ENCODE results near the gene NLK.
"Not testable (repeated sequence)": the region's sequence is repeated elsewhere in the genome, so short reads cannot be mapped to it uniquely, and the experiment has no call there.

NLK gene

DNA sequence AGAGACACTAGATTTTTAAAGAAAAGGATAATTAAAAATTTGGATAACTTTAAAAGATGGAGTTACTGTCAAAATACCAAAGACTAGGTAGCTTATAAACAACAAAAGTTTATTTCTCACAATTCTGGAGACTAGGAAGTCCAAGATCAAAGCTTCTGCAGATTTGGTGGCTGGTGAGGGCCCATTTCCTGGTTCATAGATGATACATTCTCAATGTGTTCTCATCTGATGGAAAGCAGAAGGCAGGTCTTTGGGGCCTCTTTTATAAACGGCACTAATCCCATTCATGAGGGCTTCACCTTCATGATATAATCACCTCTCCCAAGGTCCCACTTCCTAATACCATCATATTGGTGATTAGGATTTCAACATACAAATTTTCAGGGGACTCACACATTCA lies 33.7 kb downstream of the NLK start:
- DNase-seq, result peak; percentile 11

DNA sequence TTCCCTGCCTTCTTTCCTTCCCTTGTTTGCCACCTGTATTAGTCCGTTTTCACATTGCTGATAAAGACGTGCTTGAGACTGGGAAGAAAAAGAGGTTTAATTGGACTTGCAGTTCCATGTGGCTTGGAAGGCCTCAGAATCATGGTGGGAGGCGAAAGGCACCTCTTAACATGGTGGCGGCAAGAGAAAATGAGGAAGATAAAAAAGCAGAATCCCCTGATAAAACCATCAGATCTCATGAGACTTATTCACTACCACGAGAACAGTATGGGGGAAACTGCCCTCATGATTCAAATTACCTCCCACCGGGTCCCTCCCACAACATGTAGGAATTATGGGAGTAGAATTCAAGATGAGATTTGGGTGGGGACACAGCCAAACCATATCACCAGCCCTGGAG lies 34.7 kb downstream of the NLK start:
- DNase-seq, result not testable (repeated sequence)

DNA sequence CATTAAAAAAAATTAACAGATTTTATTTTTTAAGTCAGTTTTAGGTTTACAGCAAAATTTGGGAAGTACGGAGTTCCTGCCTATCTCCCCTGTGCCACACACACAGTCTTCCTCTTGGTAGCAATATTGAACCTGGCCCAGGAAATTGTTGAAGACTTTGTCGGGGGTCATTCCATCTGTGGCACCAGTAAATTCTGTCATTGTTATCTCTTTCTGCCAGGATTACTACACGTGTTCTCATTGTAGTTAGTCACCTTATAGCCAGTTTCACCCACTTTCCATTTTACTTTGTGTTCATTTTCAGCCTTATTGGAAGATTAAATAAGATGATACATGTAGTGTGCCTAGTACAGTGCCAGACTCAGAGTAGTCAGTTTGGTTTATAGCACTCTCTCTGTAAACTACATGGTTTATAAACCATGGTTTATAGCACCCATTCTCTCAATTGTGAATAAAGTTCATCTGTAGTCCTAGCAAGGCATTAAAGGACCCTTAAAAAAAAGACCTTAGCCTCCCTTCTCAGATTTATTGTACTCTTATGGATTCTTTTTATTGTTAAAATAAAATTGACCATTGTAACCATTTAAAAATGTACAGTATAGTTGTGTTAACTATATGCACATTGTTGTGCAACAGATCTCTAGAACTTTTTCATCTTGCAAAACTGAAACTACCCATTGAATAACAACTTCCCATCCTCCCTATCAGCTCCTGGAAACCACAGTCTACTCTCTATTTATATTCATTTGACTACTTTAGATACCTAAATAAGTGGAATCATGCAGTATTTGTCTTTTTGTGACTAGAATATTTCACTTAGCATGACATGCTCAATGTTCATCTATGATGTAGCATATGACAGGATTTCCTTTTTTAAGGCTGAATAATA lies 36.1 kb downstream of the NLK start:
- DNase-seq, result no peak

DNA sequence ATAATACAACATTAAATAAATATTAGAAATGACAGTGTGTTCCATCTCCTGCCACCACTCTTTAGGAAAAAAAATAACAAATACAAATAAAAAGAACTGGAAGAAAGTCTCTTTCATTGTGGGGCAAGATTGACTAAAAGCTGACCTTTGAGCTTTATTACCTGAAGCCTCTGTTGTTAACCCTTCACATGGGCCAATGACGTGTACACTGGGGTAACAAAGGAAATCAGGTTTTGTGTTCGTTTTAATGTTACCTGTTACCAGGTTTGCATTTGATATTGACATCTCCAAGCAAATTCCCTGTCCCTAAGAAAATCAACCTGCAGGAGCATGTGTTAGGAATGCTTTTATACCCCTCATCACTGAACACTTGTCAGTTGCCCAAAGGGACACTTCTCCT lies 39.0 kb downstream of the NLK start:
- no peak for DNase-seq

DNA sequence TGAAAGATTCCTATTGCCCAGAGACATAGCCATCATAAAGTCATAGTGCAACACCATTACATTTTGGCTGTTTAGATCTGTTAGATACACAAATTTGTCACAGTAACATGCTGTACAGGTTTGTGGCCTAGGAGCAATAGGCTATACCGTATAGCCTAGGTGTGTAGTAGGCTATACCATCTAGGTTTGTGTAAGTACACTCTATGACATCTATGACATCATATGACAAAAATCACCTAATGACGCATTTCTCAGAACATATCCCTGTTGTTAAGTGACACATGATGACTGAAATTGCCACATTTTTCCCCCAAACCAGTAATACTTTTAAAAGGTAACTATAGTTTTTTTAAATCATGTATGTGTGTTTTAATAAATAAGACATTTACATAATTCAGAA lies 43.3 kb downstream of the NLK start:
- no peak for DNase-seq

DNA sequence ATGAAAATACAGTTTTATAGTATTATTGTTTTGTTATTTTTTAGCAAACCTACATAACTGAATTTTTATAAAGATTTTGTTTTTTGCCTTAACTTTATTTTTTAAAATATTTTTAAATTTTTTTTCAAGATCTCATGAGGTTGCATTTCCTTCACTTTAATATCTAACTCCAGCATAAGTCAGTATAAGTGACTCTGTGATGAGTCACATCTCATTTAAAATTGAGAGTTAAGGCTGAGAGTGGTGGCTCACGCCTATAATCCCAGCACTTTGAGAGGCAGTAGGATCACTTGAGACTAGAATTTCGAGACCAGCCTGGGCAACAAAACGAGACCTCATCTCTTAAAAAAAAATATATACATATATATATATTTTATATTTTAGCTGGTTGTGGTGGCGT lies 44.0 kb downstream of the NLK start:
- no peak for DNase-seq

DNA sequence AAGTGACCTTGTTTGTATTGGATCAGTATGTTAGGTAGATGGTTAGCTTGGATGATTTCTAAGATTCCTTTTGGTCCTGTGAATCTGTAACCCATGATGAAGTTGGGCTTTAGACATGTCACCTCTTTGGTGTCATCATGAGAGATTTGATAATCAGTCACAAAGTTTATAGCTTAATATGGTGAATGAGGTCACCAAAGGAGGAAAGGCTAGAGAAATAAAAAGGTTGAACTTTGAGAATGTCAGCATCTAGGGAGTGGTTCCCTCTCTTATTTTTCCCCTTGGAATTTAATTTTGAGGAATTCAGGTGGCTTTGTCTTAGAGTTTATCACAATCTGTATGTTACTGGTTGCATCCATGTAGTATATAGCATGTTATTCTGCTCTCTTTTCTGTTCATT lies 45.3 kb downstream of the NLK start:
- DNase-seq, result no peak

DNA sequence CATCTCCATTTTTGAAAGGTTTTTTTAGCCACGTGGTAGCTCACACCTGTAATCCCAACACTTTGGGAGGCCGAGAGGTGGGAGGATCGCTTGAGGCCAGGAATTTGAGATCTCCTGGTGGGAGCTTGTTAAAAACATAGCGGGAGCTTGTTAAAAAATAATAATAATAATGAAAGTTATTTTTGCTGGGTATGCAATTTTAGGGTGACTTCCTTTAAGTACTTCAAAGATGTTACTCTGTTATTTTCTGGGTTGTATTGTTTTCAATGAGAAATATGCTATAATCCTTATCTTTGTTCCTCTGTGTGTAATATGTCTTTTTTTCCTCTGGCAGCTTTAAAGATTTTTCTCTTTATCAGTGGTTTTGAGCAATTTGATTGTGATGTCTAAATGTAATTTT lies 48.1 kb downstream of the NLK start:
- no peak for DNase-seq

DNA sequence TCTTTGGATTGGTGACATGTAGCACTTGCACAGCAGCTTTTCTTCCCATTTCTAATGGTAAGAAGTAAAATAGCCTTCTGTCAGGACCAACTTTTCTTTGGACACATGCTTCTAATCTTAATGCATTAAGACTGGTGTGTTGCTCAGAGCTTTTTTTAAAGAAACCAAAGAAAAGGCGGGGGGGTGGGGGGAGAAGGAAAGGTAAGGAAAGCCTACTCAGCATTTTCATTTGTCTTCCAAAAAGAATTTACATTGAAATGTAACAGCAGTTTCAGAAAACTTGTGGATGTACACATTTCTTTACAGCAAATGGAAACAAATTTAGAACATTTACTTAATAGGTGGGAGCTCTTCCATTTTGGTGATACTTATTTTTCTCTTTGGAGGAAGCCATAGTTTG lies 49.6 kb downstream of the NLK start:
- no peak for DNase-seq

DNA sequence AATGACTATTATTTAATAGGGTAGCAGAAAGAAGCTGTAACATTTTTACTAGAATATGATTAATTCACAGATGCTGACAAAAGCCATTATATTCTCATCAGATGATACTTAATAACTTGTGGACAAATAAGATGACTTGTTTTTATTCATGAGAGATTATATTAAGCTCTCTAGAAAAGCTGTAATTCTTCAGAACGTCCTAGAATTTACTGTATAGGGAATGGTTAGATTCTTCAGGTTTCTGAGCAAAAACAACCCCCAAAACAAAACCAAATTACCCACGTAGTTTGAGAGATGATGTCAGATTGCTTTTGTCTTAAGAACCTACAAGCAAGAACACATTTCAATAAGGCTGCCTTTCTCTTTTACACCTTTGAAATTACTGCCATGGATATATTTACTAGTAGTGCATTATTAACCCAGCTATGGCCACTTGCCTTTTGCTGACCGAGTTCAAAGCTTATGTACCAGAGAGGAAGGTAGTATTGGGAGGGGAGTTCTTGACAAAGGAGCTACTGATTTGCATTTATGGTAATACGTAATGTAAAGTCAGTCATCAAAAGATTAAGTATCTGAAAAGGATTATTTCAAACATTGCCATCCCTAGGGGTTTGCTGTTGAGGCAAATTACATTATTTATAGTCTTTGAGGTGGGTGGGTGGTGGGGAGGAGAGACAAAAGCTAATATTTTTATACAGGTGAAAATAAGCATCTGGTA lies 51.7 kb downstream of the NLK start:
- DNase-seq, result no peak

DNA sequence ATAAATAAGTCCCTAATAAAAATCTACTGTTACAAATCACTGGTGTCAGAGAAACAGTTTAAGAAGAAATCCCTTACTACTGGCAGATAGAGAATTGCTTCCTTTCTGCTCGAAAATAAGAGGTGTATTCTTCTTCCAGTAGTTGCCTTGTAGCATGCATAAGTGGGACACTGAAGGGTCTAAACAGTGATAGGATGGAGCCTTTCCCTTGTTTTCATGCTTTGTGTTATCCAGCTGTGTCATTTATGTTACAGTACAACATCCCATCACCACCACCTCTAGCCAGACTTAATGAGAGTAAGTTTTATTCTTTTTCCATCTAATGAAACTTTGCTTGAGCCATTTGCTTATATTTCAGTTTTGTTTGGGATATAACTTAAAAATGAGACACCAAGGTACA lies 54.3 kb downstream of the NLK start:
- DNase-seq, result no peak

DNA sequence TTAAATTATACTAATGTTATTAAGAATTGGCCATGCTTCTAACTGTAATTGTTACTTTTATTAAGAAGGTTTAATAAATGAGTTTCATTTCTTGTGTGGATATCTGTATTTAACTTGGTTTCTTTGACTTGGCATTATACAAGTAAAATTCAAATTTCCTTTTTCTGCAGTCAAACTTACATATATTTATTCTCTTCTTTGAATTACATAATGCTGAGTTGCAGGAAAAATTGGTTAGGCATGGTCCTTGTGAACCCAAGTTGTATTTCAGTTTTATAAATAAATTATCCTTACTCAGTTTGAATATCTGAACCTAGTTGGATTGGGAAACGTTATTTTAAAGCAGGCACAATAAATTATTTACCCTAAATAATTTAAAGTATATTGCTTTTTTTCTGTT lies 54.8 kb downstream of the NLK start:
- no peak for DNase-seq

DNA sequence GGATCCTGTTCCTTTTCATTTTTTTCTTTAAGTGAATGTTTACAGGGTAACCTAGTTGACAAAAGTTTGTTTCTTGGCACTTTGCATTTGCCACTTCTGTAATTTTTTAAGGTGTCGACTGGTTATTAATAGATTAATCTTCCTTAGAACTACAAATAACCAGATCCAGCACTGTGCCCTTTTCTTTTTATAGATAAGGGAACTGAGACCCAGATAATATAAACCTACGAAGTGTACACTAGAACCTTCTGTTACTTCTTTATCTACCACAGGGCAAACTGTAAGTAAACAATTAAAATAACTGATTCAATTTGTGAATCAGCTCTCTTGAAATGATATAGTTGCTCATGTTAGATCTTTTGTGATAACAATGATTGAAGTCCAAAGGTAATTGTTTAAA lies 55.4 kb downstream of the NLK start:
- DNase-seq, result no peak

DNA sequence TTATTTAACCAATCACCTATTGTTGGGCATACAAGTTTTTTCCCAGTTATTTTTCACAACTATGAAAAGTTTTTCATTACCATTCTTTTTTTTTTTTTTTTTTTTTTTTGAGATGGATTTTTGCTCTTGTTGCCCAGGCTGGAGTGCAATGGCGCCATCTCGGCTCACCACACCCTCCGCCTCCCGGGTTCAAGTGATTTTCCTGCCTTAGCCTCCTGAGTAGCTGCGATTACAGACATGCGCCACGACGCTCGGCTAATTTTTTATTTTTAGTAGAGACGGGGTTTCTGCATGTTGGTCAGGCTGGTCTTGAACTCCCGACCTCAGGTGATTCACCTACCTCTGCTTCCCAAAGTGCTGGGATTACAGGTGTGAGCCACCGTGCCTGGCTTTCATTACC lies 56.1 kb downstream of the NLK start:
- not testable (repeated sequence) for DNase-seq

DNA sequence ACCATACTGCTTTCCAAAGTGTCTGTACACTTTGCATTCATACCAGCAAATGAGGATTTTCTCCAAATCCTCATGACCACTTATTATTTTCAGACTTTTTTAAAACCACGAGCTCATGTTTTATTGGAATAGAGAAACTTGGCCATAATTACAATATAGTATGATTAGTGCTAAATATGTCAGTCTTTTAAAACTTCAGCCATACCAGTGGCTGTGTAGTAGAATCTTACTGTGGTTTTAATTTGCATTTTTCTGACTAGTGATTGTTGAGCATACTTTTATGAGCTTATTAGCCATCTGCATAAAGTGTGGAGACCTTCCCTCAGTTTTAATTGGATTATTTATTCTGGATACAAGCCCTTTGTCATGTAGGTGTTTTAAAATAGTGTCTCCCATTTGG lies 57.8 kb downstream of the NLK start:
- DNase-seq, result no peak

DNA sequence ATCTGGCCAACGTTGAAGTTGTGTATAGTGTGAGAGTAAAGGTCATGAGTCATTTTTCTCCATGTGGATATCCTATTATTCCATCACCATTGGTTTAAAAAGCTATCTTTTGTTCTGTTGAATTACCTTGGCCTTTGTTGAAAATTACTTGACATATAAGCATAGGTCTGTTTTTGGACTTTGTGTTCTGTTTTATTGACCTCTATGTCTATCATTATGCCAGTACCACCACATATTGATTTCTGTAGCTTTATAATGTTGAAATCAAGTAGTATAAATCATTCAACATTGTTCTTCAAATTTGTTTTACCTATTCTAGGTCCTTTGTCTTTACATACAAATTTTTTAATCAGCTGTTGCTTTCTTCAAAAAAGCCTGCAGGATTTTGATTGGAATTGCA lies 58.5 kb downstream of the NLK start:
- no peak for DNase-seq

DNA sequence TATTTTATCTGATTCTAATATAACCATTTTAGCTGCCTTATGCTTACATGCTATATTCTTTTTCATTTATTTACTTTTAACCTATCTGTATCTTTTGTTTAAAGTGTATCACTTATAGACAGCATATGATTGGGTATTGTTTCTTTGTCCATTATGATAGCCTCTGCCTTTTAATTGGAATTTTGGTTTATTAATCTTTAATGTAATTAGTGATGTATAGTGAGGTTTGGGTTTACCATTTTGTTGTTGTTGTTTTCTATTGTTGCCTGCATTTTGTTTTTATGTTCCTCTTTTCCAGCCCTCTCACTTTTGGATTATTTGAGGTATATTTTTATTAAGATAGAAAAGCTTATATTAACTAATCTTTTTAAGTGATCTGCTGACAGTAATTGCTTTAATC lies 59.4 kb downstream of the NLK start:
- no peak for DNase-seq

DNA sequence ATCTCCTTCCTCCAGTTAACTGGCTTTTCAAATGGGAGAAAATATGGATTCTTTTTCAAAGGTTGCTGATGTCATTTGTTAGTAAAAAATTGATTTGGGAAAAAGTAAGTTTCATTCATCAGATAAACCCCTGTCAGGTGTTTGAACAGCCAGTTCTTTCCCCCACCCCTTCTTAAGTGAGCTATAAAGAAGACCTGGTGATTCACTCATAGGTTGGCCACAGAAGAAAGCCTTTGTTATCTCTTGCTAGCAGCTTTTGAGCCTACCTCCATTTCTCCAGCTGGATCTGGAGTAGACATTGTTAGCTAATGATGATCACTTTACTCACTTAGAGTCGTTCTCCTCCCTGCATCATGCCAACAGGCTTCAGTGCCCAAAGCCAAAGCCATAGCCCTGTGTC lies 63.0 kb downstream of the NLK start:
- no peak for DNase-seq

DNA sequence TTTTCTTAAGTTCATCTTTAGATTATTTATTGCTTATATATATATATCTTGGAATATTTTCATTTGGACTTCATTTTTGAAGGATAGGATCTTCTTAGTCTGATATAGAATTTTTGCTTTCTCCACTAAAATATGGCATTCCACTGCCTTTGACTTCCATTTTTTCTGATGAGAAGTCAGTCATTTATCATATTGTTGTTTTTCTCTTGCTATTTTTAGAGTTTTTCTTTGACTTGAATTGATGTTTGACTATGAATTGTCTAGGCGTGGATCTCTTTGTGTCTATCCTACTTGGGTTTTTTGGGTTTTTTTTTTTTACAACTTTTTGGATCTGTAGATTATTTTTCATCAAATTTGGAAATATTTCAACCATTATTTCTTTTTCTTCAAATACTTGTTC lies 67.7 kb downstream of the NLK start:
- no peak for DNase-seq

DNA sequence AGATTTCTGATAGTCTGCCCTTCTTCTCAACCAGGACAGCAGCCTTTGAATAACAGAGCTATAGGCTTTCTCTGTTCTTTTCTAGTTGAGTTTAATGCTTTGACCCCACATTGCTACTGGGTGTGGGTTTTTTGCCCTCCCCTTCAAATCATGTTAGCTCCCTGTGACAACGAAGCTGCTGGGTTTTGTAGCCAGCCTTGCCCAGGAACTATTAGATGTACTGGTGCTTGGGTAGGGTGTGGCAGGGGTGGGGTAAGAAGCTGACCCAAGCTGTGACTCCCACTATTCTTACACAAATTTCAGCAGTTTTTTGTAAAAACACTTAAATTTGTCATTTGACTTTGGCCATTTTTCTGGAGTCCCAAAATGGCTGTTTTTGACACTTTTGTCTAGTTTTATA lies 69.7 kb downstream of the NLK start:
- no peak for DNase-seq

DNA sequence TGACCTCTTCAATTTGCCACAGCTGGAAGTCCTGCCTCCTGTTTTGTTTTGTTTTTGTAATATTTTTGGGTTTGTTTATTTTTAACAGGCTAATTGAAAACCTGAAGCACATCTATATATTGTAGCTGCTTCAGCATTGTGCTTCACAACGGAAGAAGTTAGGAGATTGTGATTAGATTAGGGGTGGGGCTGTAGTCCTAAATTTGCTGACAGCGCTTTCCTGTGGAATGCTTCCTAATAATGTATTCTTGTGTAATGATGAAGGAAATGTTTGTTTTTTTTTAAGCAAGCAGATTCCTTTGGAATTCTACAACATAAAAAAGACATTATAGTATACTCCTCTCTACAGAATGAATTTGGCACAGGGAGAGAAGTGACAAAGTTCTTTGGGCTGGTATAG lies 70.1 kb downstream of the NLK start:
- DNase-seq, result no peak

DNA sequence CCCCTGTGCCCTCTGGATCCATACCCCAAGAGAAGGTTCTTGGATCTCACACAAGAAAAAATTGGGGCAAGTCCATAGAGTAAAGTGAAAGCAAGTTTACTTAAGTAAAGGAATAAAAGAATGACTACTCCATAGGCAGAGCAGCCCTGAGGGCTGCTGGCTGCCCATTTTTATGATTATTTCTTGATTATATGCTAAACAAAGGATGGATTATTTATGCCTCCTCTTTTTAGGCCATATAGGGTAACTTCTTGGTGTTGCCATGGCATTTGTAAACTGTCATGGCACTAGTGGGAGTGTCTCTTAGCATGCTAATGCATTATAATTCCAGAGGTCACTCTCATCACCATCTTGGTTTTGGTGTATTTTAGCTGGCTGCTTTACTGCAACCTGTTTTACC lies 70.8 kb downstream of the NLK start:
- no peak for DNase-seq

DNA sequence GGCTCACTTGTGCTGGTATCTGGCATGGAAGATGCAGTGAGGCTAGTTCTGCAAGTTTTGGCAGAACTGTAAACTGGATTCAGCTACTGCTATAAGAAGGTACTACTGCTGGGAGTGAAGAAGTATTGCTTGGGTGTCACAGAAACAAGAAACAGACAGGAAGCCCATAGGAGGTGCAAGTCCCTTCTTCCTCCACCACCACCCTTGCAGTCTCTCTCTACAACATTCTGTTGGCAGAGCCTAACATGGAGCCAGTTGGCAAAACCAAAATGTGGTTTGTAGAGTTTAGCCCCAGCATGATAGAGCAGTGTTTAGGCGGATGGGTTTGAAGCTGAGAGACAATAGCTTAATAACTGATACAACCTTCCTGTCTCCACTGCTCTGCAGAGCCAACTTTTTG lies 72.6 kb downstream of the NLK start:
- DNase-seq, result no peak

DNA sequence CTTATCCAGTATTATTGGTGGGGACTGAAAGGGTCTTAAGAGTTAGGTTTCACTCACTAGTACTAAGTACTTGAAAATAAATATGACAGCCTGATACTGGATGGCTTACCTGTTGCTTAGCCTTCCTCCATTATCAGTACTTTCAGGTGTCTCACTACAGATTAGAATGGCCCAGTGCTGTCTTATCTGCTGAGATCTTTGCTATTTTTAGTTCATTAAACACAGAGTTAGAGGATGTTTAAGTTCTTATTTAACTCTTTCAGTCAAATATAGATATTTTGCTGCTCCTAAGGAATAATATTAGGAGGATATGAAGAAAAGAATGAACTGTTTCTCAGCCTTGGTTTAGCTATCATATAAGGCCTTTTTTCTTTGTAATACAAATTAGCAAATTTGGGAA lies 74.8 kb downstream of the NLK start:
- no peak for DNase-seq

DNA sequence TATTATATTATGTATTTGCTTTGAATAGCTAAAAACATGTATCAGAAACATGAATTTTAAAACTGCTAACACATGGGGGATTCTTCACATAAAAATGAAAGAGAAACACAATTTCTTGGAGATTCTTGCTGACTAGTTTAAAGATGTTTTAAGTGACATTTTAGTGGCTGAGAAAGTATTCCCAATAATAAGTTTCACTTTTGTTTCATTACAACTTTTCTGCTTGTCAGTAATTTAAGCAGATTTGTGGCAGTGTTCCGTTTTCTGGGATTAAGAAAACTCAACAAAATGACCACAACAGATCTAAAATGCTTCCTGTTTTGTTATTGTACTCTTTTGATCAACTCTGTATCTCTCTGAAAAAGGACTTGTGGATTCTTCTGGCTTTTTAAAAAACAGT lies 75.9 kb downstream of the NLK start:
- DNase-seq, result peak; percentile 13

Data from CD4-positive, alpha-beta T cell treated with Interleukin-17A for 1 hour (primary cell).